Measurements from ENCODE around the gene NFS1. TPM values are rescaled to one million over a fixed set of nuclear protein-coding genes. Genes with fewer than 3 reads are reported as not detected.

NFS1 gene
- total RNA-seq, 2 experiments from 2014 or later, result 41.3 to 56.2 TPM

DNA sequence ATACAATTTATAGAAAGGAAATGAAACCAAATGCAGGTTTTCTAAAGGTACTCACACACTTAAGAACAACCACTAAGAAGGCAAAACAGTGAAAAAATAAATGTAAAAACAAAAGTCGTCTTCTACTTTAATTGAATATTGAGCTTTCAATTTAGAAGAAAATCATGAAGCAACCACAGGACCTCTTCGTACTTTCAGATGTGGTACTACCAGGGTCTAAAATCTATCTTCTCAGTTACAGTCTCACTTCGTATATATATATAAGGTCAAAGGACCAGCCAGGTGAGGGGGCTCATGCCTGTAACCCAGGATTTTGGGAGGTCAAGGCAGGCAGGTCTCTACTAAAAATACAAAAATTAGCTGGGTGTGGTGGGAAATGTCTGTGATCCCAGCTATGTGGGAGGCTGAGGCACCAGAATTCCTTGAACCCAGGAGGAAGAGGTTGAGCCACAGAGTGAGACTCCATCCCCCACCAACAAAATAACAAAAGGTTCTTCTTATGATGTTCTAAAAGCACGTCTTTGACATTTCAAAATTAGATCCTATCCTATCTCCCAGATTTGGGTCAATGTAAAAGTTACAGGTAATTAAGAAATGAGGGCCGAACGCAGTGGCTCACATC is 12.5 kb upstream of the NFS1 start:
- H3K4me2 ChIP-seq (ENCODE audit: low read length), result no peak overlapping the region
- no peak for DNase-seq (ENCODE audit: low spot score)
- no peak overlapping the region for H3K4me3 ChIP-seq (ENCODE audit: low read depth, low read length, poor library complexity, severe bottlenecking)
- no peak overlapping the region for H3K27ac ChIP-seq (ENCODE audit: low read depth, low read length, poor library complexity, severe bottlenecking)
- H2AFZ ChIP-seq (ENCODE audit: low read length), result no peak overlapping the region
- ChIA-PET CTCF (ENCODE audit: unreplicated experiment) (no interaction called here), POLR2A (interaction anchor here (0.6 to 1.0 kb wide), 5 partner anchors 8 to 373 kb away, joined by 3 to 4 read pairs (median 3); partner anchors contain the start of gene RBM39)
- TF ChIP-seq EZH2phosphoT487 (IDR thresholded peaks at IDR 0.05; ENCODE audit: borderline replicate concordance, low read depth, low read length), result no peak
- TF ChIP-seq, protein P1, sequence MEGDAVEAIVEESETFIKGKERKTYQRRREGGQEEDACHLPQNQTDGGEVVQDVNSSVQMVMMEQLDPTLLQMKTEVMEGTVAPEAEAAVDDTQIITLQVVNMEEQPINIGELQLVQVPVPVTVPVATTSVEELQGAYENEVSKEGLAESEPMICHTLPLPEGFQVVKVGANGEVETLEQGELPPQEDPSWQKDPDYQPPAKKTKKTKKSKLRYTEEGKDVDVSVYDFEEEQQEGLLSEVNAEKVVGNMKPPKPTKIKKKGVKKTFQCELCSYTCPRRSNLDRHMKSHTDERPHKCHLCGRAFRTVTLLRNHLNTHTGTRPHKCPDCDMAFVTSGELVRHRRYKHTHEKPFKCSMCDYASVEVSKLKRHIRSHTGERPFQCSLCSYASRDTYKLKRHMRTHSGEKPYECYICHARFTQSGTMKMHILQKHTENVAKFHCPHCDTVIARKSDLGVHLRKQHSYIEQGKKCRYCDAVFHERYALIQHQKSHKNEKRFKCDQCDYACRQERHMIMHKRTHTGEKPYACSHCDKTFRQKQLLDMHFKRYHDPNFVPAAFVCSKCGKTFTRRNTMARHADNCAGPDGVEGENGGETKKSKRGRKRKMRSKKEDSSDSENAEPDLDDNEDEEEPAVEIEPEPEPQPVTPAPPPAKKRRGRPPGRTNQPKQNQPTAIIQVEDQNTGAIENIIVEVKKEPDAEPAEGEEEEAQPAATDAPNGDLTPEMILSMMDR (conservative IDR thresholded peaks at IDR 0.05; ENCODE audit: low read length), result no peak
- intact Hi-C loops (cut with micrococcal nuclease; ENCODE audit: unreplicated experiment), result loop anchor here (2.0 kb wide), 1 partner anchor 15 kb away; no protein-coding TSS in a partner anchor
- BruUV-seq (replicated peaks), result no TSS peak
- H3K9me2 ChIP-seq (ENCODE audit: insufficient read depth, low read length), result no peaks in the 10 kb centered on the region
- peaks cover 36% of the 10 kb centered on the region for H4K20me1 ChIP-seq (ENCODE audit: insufficient read depth, low read length)
- H3K79me2 ChIP-seq (ENCODE audit: insufficient read depth, low read depth, low read length), result peaks cover 87% of the 10 kb centered on the region; the same call in 1 of the 2 replicates
- peaks cover 99% of the 10 kb centered on the region for H3K36me3 ChIP-seq (ENCODE audit: insufficient read depth, low read length)
- no peaks in the 10 kb centered on the region for H3K4me1 ChIP-seq (ENCODE audit: insufficient read depth, low read length, poor library complexity, severe bottlenecking)
- H3K9me3 ChIP-seq (ENCODE audit: low read length), result no peaks in the 10 kb centered on the region

- Histone ChIP-seq H3K79me2 (ENCODE audit: insufficient read depth, low read depth, low read length) (peaks cover 88% of the 10 kb centered on the region), H3K9me2 (ENCODE audit: insufficient read depth, low read length) (no peaks in the 10 kb centered on the region)
- POLR2A ChIA-PET, result interaction anchor here (0.5 to 1.0 kb wide), 4 partner anchors 31 to 374 kb away, joined by 3 to 4 read pairs (median 4); partner anchors contain the start of gene RBM39
Measured at GRCh38 chr20:35710884-35711587, 11.9 kb upstream of the NFS1 start.

More at GRCh38 chr20:35710884-35711587, 11.9 kb upstream of the NFS1 start:
- Histone ChIP-seq H3K9me3 (ENCODE audit: low read length) (no peaks in the 10 kb centered on the region), H3K4me1 (ENCODE audit: insufficient read depth, low read length, poor library complexity, severe bottlenecking) (no peaks in the 10 kb centered on the region), H3K4me3 (ENCODE audit: low read depth, low read length, poor library complexity, severe bottlenecking) (no peak overlapping the region), H3K36me3 (ENCODE audit: insufficient read depth, low read length) (peaks cover 99% of the 10 kb centered on the region), H2AFZ (ENCODE audit: low read length) (no peak overlapping the region), H3K4me2 (ENCODE audit: low read length) (no peak overlapping the region), H4K20me1 (ENCODE audit: insufficient read depth, low read length) (peaks cover 39% of the 10 kb centered on the region), H3K27ac (ENCODE audit: low read depth, low read length, poor library complexity, severe bottlenecking) (no peak overlapping the region)
- intact Hi-C loops (cut with micrococcal nuclease; ENCODE audit: unreplicated experiment), result loop anchor here (2.0 kb wide), 1 partner anchor 16 kb away; no protein-coding TSS in a partner anchor
- TF ChIP-seq, protein P1 (conservative IDR thresholded peaks at IDR 0.05; ENCODE audit: low read length), result no peak
- TF ChIP-seq EZH2phosphoT487 (IDR thresholded peaks at IDR 0.05; ENCODE audit: borderline replicate concordance, low read depth, low read length), result no peak
- DNase-seq (ENCODE audit: low spot score), result no peak
- CTCF ChIA-PET (ENCODE audit: unreplicated experiment), result no interaction called here
- BruUV-seq (replicated peaks), result no TSS peak

All from OCI-LY7 (cell line).